Measurements from ENCODE around the gene BBOX1. TPM values are rescaled to one million over a fixed set of nuclear protein-coding genes. Genes with fewer than 3 reads are reported as not detected.

BBOX1 gene
- total and polyA plus RNA-seq, 7 donors: 0.07 to 0.79 (median 0.10) TPM; not detected in 4

GRCh38 chr11:27084518-27084917 is 43.9 kb downstream of the BBOX1 start:
- H3K27ac ChIP-seq: no peak overlapping the region
- intact Hi-C loops (cut with DNase I): no loop called here

GRCh38 chr11:27085111-27085510 is 44.5 kb downstream of the BBOX1 start:
- WGBS, 3 donors: 85 to 96% (median 94%) methylated on average over 1 of the region's 1 CpG

More at GRCh38 chr11:27084518-27084917, 43.9 kb downstream of the BBOX1 start:
- Histone ChIP-seq H3K9me3 (no peaks in the 10 kb centered on the region), H3K27me3 (ENCODE audit: insufficient read depth in 3 of 3, low read length in 2 of 3) (no peaks in the 10 kb centered on the region), H3K4me1 (no peaks in the 10 kb centered on the region), H3K4me3 (no peak overlapping the region), H3K36me3 (ENCODE audit: insufficient read depth in 1 of 2, low read depth in 1 of 2) (no peaks in the 10 kb centered on the region)
- no peak for TF ChIP-seq CTCF (IDR thresholded peaks at IDR 0.05)
- DNase-seq (no peak), ATAC-seq (no peak)

DNA sequence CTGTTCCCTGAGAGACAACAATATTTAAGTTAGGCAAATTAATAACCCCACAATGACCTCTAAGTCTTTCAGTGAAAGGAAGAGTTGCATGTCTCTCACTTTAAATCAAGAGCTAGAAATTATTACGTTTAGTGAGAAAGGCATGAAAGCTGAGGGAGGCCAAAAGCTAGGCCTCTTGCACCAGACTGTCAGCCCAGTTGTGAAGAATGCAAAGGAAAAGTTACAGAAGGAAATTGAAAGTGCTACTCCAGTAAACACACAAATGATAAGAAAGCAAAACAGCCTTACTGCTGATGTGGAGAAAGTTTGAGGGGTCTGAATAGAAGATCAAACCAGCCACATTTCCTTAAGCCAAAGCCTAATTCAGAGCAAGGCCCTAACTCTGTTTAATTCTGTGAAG is 45.0 kb downstream of the BBOX1 start:
- Histone ChIP-seq H3K27me3 (ENCODE audit: insufficient read depth in 3 of 3, low read length in 2 of 3) (no peaks in the 10 kb centered on the region), H3K4me3 (no peak overlapping the region), H3K36me3 (ENCODE audit: insufficient read depth in 1 of 2, low read depth in 1 of 2) (no peaks in the 10 kb centered on the region), H3K9me3 (no peaks in the 10 kb centered on the region), H3K4me1 (no peaks in the 10 kb centered on the region), H3K27ac (no peak overlapping the region)
- ATAC-seq (no peak), DNase-seq (no peak)
- 0% methylated on average over 1 of the region's 1 CpG for WGBS, 3 donors
- intact Hi-C loops (cut with DNase I): no loop called here
- TF ChIP-seq CTCF (IDR thresholded peaks at IDR 0.05): no peak

More at GRCh38 chr11:27085111-27085510, 44.5 kb downstream of the BBOX1 start:
- intact Hi-C loops (cut with DNase I): no loop called here
- H3K36me3 ChIP-seq (ENCODE audit: insufficient read depth in 1 of 2, low read depth in 1 of 2): no peaks in the 10 kb centered on the region
- TF ChIP-seq CTCF (IDR thresholded peaks at IDR 0.05): no peak
- ATAC-seq (no peak), DNase-seq (no peak)
- no peaks in the 10 kb centered on the region for H3K9me3 ChIP-seq
- H3K4me1 ChIP-seq: no peaks in the 10 kb centered on the region
- H3K27ac ChIP-seq: no peak overlapping the region
- H3K4me3 ChIP-seq: no peak overlapping the region
- H3K27me3 ChIP-seq (ENCODE audit: insufficient read depth in 3 of 3, low read length in 2 of 3): no peaks in the 10 kb centered on the region

DNA sequence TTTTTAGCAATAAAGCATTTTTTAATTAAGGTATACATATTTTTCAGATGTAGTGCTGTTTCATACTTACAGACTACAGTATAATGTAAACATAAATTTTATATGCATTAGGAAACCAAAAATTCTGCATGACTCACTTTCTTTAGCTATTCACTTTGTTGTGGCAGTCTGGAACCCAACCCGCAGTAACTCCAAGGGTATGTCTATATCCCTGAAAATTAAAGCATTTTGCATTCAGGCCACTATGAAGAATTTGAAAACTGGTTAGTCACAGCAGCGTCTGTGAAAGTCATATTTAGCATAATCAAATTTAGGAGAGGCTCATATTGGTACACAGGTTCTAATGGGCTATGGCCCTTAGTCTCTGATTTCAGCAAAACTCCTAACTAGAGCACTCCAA is 46.8 kb downstream of the BBOX1 start:
- WGBS, 3 donors: 39 to 52% (median 47%) methylated on average over 2 of the region's 2 CpGs
- H3K27me3 ChIP-seq (ENCODE audit: insufficient read depth in 3 of 3, low read length in 2 of 3): no peaks in the 10 kb centered on the region
- no peaks in the 10 kb centered on the region for H3K9me3 ChIP-seq
- ATAC-seq: no peak
- no peak overlapping the region for H3K27ac ChIP-seq
- no peak for TF ChIP-seq CTCF (IDR thresholded peaks at IDR 0.05)
- H3K4me1 ChIP-seq: no peaks in the 10 kb centered on the region
- H3K36me3 ChIP-seq (ENCODE audit: insufficient read depth in 1 of 2, low read depth in 1 of 2): no peaks in the 10 kb centered on the region
- no peak for DNase-seq
- H3K4me3 ChIP-seq: no peak overlapping the region
- intact Hi-C loops (cut with DNase I): no loop called here

- no peaks in the 10 kb centered on the region for H3K9me3 ChIP-seq
- no peak for DNase-seq
- no peaks in the 10 kb centered on the region for H3K36me3 ChIP-seq (ENCODE audit: insufficient read depth in 1 of 2, low read depth in 1 of 2)
- no peak overlapping the region for H3K4me3 ChIP-seq
- no peaks in the 10 kb centered on the region for H3K27me3 ChIP-seq (ENCODE audit: insufficient read depth in 3 of 3, low read length in 2 of 3)
- no peak for TF ChIP-seq CTCF (IDR thresholded peaks at IDR 0.05)
- no peak overlapping the region for H3K27ac ChIP-seq
- ATAC-seq: no peak
- no peaks in the 10 kb centered on the region for H3K4me1 ChIP-seq
- intact Hi-C loops (cut with DNase I): no loop called here
Observed at GRCh38 chr11:27088353-27088752, 47.7 kb downstream of the BBOX1 start.

Data from psoas muscle (tissue), 8 donors.